Peyer's patch (tissue), 4 donors: ENCODE results near the gene ZNF668.

Source experiments
- CTCF ChIP-seq, 6 experiments: fragments of 450-650 bp in 4 of 6; fragments of 200-600 bp in 2 of 6; sonication (generic) in 1 of 6; IDR thresholded peaks; one replicate each; pipeline ENCODE4 v1.5.1; 2017 to 2019; ENCODE audit warnings: antibody characterized with exemption in 6 of 6, mild to moderate bottlenecking in 3 of 6, moderate library complexity in 1 of 6
- POLR2A ChIP-seq, 2 donors: fragments of 450-650 bp; IDR thresholded peaks; one replicate each; pipeline ENCODE4 v1.5.1; 2017; ENCODE audit warnings: antibody characterized with exemption in 2 of 2, mild to moderate bottlenecking in 2 of 2, moderate library complexity in 2 of 2

GRCh38 chr16:31086629-31086906, 12.5 kb upstream of the ZNF668 start:
- TF ChIP-seq CTCF (IDR thresholded peaks at IDR 0.05) (no peak), POLR2A (IDR thresholded peaks at IDR 0.05) (no peak)
